ENCODE results near the gene MIER1.
"Not testable (repeated sequence)": the region's sequence is repeated elsewhere in the genome, so short reads cannot be mapped to it uniquely, and the experiment has no call there.

The MIER1 gene

GRCh38 chr1:66951513-66951912, 26.7 kb downstream of the MIER1 start:
- H3K4me2 ChIP-seq (ENCODE audit: low read length): no peak overlapping the region
- no peaks in the 10 kb centered on the region for H3K36me3 ChIP-seq (ENCODE audit: control insufficient read depth, insufficient read depth, low read length)
- H2AFZ ChIP-seq: no peak overlapping the region
- H3K27me3 ChIP-seq (ENCODE audit: control insufficient read depth, insufficient read depth, low read length): no peaks in the 10 kb centered on the region
- H3K9me3 ChIP-seq (ENCODE audit: control insufficient read depth, low read length): no peaks in the 10 kb centered on the region
- no peaks in the 10 kb centered on the region for H3K79me2 ChIP-seq
- no peak overlapping the region for H3K4me3 ChIP-seq (ENCODE audit: low read depth, low read length)
- no peak overlapping the region for H3K9ac ChIP-seq
- H3K27ac ChIP-seq: no peak overlapping the region
- H3K4me1 ChIP-seq: no peaks in the 10 kb centered on the region
- TF ChIP-seq, protein P1, sequence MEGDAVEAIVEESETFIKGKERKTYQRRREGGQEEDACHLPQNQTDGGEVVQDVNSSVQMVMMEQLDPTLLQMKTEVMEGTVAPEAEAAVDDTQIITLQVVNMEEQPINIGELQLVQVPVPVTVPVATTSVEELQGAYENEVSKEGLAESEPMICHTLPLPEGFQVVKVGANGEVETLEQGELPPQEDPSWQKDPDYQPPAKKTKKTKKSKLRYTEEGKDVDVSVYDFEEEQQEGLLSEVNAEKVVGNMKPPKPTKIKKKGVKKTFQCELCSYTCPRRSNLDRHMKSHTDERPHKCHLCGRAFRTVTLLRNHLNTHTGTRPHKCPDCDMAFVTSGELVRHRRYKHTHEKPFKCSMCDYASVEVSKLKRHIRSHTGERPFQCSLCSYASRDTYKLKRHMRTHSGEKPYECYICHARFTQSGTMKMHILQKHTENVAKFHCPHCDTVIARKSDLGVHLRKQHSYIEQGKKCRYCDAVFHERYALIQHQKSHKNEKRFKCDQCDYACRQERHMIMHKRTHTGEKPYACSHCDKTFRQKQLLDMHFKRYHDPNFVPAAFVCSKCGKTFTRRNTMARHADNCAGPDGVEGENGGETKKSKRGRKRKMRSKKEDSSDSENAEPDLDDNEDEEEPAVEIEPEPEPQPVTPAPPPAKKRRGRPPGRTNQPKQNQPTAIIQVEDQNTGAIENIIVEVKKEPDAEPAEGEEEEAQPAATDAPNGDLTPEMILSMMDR (IDR thresholded peaks at IDR 0.05): no peak

- H3K27ac ChIP-seq: no peak overlapping the region
- H2AFZ ChIP-seq: no peak overlapping the region
- H3K9ac ChIP-seq: no peak overlapping the region
- H3K9me3 ChIP-seq (ENCODE audit: control insufficient read depth, low read length): no peaks in the 10 kb centered on the region
- TF ChIP-seq, protein P1 (IDR thresholded peaks at IDR 0.05): no peak
- H3K79me2 ChIP-seq: no peaks in the 10 kb centered on the region
- H3K36me3 ChIP-seq (ENCODE audit: control insufficient read depth, insufficient read depth, low read length): no peaks in the 10 kb centered on the region
- no peak overlapping the region for H3K4me3 ChIP-seq (ENCODE audit: low read depth, low read length)
- H3K27me3 ChIP-seq (ENCODE audit: control insufficient read depth, insufficient read depth, low read length): no peaks in the 10 kb centered on the region
- H3K4me1 ChIP-seq: no peaks in the 10 kb centered on the region
- no peak overlapping the region for H3K4me2 ChIP-seq (ENCODE audit: low read length)
These were observed 29.4 kb downstream of the MIER1 start for GRCh38 chr1:66954208-66954607.

DNA sequence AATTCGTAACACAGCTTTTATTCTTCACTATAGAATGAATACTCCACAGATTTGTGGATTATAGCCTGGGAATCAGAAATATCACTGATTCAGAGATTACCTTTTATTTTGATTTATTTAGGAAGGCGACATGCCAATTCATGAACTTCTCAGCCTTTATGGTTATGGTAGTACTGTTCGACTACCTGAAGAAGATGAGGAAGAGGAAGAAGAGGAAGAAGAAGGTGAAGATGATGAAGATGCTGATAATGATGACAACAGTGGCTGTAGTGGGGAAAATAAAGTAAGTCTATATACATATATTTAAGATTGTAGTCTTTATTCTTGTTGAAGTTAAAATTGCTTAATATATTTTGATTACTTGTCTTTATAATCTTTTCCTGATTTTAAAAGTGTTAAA, 33.1 kb downstream of the MIER1 start:
- TF ChIP-seq, protein P1 (IDR thresholded peaks at IDR 0.05): no peak
- Histone ChIP-seq H3K36me3 (ENCODE audit: control insufficient read depth, insufficient read depth, low read length) (no peaks in the 10 kb centered on the region), H3K4me3 (ENCODE audit: low read depth, low read length) (no peak overlapping the region), H3K79me2 (no peaks in the 10 kb centered on the region), H3K4me1 (no peaks in the 10 kb centered on the region), H3K9ac (no peak overlapping the region), H3K9me3 (ENCODE audit: control insufficient read depth, low read length) (no peaks in the 10 kb centered on the region), H2AFZ (no peak overlapping the region), H3K4me2 (ENCODE audit: low read length) (no peak overlapping the region), H3K27me3 (ENCODE audit: control insufficient read depth, insufficient read depth, low read length) (no peaks in the 10 kb centered on the region), H3K27ac (no peak overlapping the region)

DNA sequence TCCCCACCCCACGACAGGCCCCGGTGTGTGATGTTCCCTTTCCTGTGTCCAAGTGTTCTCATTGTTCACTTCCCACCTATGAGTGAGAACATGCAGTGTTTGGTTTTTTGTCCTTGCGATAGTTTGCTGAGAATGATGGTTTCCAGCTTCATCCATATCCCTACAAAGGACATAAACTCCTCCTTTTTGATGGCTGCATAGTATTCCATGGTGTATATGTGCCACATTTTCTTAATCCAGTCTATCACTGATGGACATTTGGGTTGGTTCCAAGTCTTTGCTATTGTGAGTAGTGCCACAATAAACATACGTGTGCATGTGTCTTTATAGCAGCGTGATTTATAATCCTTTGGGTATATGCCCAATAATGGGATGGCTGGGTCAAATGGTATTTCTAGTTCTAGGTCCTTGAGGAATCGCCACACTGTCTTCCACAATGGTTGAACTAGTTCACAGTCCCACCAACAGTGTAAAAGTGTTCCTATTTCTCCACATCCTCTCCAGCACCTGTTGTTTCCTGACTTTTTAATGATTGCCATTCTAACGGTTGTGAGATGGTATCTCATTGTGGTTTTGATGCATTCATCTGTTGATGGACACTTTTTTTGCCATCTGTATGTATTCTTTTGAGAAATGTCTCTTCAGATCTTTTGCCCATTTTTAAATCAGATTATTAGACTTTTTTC, 41.5 kb downstream of the MIER1 start:
- not testable (repeated sequence) for H3K36me3 ChIP-seq (ENCODE audit: control insufficient read depth, insufficient read depth, low read length); H3K9me3 ChIP-seq (ENCODE audit: control insufficient read depth, low read length); H3K4me2 ChIP-seq (ENCODE audit: low read length); H3K27me3 ChIP-seq (ENCODE audit: control insufficient read depth, insufficient read depth, low read length); H3K4me1 ChIP-seq; H3K9ac ChIP-seq; H2AFZ ChIP-seq; H3K79me2 ChIP-seq; H3K27ac ChIP-seq; H3K4me3 ChIP-seq (ENCODE audit: low read depth, low read length)

GRCh38 chr1:66968574-66968973, 43.8 kb downstream of the MIER1 start:
- no peaks in the 10 kb centered on the region for H3K36me3 ChIP-seq (ENCODE audit: control insufficient read depth, insufficient read depth, low read length)
- no peak overlapping the region for H3K27ac ChIP-seq
- no peaks in the 10 kb centered on the region for H3K4me1 ChIP-seq
- H2AFZ ChIP-seq: no peak overlapping the region
- H3K9me3 ChIP-seq (ENCODE audit: control insufficient read depth, low read length): no peaks in the 10 kb centered on the region
- no peaks in the 10 kb centered on the region for H3K79me2 ChIP-seq
- no peak overlapping the region for H3K4me3 ChIP-seq (ENCODE audit: low read depth, low read length)
- no peak overlapping the region for H3K9ac ChIP-seq
- H3K27me3 ChIP-seq (ENCODE audit: control insufficient read depth, insufficient read depth, low read length): no peaks in the 10 kb centered on the region
- H3K4me2 ChIP-seq (ENCODE audit: low read length): no peak overlapping the region
- TF ChIP-seq, protein P1 (IDR thresholded peaks at IDR 0.05): no peak
